Measurements from ENCODE around the gene CAMKK1. TPM values are rescaled to one million over a fixed set of nuclear protein-coding genes. Genes with fewer than 3 reads are reported as not detected.

The CAMKK1 gene
- total RNA-seq, 1 donor from 2014 or later, result 5.2 TPM

DNA sequence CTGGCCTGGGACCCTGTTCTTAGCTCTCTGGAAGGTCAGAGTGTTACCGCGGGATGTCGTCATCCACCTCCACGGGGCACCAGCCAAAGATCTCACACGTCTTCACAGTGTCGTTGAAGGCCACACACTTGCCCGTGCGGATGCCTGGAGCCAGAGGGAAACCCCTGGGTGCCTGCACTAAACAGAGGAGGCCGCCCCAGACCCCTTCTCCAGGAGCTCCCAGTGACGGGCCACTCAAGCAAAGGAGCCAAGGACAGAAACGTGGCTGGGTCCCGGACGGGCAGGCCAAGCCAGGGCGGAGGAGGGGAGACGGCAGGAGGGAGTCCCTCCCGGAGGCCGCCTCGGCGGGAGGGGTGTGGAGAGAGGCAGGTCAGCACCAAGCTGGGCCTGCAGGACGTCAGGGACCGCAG is 11.0 kb upstream of the CAMKK1 start:
- DNase-seq (ENCODE audit: low spot score), result no peak
- intact Hi-C loops (cut with DNase I), result no loop called here

DNA sequence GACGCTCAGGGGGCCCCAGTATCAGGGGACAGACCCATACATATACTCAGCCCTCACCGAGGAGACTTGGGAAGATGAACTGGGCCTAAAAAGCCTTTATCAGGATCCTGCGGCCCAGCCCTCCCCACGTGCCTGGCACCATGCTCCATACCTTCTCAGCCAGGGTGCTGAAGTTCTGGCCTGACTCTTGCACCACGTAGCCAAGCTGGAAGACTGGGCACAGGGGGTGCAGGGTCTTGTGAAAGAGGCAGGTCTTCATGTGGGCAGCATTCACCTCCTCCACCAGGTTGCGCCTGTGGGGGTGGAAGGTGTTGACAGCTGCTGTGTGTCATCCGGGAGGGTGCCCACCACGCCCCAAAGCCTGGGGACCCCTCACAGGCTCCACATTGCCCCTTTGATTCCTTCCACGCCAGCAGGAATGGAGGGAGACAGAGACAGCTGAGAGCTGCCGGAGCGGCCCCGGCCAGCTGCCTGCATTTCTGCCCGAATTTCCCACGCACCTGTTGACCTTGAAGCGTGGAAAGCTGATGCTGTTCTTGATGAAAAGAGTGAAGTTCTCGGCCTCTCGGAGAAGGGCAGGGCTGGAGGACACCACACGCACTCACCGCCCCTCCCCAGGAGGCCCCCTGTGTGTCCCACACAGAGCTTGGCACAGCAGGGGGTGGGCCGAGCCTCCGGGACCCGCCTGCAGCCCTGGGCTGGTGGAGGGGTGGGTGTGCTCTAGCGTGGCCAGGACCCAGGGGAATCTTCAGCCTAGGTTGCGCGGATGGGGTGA is 10.4 kb upstream of the CAMKK1 start:
- no peak for DNase-seq (ENCODE audit: low spot score)
- intact Hi-C loops (cut with DNase I), result no loop called here

DNA sequence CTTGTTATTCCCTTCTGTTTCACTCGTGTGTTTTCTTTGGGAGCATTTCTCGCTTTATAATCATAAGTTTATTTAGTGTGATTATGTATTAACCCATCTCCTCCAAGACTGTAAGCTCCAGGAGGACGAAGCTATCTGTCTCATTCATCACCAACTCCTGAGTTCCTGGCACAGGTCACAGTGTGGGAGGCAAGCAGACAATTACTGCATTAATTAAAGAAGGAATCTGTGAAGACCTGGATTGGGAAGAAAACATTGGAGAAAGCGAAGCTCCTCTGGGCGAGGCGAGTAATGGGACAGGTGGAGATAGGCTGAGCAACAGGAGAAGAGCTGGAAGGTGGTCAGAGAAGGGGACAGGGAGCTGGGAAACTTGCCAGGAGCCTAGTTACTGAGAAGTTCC is 7.8 kb upstream of the CAMKK1 start:
- DNase-seq (ENCODE audit: low spot score), result no peak
- intact Hi-C loops (cut with DNase I), result no loop called here

DNA sequence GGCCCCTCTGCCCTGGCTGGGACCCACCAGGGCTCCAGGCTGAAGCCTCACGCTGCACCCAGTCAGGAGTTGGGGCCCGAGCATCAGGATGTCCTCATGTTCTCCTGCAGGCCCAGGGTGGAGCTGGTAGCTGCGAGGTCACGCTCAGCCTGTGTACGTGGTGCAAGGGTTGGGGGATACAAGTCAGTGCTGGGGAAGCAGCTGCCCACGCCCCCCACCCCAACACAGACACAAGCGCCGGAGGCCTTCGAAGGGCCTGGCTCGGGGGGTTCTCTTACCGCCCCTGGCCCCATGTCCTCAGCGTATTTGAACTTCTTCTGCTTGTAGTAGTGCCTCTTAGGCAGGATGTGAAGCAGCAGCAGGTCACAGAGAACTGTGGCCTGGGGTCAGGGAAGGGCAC is 4.9 kb upstream of the CAMKK1 start:
- no peak for DNase-seq (ENCODE audit: low spot score)
- intact Hi-C loops (cut with DNase I), result no loop called here

DNA sequence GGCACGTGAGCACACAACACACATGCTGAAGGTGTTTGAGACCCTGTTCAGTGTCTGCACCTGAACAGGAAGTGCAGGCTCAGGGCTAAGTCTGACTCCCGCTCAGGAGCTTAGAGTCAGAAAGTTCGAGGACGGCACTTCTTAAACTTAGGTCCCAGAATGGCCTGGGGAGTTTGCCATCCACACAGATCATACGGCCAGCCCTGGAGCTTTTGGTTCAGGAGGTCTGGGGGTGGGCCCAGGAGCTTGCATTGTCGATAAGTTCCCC is 4.0 kb upstream of the CAMKK1 start:
- no peak for DNase-seq (ENCODE audit: low spot score)
- intact Hi-C loops (cut with DNase I), result no loop called here

DNA sequence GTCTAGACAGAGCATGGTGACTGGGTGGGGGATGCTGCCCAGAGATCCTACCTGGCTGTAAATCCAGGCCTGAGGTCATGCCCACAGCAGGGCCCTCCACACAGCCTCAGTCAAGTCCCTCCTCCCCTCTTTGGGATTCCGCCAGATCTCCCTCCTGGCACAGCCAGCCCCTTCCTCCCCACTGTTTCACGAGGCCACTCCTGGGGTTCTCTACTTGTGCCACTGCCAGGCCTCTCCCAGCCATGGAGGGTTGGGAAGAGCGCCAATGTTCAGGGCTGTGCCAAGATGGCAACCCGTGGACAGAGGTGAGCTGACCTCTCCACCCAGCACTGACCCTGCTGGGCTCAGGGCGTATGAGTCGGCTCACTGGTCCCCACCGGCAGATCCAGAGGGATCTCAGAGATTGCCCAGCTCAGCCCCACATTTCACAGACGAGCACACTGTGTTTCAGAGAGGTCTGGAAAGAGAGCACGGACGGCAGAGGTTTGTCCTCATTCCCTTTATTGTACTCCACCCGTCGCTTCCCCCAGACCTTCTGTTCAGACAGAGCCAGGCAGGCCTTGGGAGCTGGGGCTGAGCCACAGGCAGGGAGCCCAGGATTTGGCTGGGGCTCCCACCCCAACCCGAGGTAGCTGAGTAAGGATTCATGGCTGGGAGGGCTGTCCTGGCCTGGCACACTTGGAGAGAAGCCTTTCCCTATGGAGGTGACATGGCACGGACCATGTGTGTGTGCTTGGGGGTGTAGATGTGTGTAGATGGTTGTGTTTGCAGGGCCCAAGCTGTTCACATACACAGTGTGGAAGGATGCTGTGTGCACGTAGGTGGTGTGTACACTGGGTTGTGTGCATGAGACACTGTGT is 3.5 kb upstream of the CAMKK1 start:
- intact Hi-C loops (cut with DNase I), result no loop called here
- no peak for DNase-seq (ENCODE audit: low spot score)

DNA sequence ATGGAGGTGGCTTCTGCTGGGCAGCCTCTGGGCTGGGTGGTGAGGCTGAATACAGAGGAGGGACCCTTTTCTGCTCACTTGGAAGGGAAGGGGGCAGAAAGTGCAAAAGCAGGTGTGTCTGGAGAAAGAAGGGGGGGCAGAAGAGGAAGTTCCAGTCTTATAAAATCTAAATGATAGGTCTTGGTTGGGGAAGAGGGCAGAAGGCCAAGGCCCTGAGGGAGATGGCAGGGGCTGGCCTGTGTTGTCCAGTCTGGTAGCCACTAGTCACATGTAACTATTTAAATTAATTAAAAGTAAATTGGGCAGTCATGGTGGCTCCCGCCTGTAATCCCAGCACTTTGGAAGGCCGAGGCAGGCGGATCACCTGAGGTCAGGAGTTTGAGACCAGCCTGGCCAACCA is 2.5 kb upstream of the CAMKK1 start:
- DNase-seq (ENCODE audit: low spot score), result no peak
- intact Hi-C loops (cut with DNase I), result no loop called here

DNA sequence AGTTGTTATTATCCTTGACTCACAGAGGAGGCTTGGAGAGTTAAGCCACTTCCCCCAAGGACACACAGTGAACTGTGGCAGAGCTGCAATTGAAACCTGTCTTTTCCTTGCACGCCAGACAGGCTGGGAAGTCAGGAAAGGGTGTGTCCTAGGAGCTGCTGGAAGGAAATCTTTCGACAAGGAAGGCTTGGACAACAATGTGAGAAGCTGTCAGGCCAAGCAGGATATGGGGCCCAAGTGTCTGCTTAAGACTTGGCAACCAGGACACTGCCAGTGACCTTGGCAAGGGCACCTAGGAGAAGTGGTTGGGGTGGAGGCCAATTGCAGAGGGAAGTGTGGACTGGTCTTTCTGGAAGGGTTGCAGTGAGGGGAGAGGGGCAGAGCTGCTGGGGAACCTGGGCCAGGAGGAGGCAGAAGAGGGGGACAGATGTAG is 2.1 kb upstream of the CAMKK1 start:
- intact Hi-C loops (cut with DNase I), result no loop called here
- no peak for DNase-seq (ENCODE audit: low spot score)

DNA sequence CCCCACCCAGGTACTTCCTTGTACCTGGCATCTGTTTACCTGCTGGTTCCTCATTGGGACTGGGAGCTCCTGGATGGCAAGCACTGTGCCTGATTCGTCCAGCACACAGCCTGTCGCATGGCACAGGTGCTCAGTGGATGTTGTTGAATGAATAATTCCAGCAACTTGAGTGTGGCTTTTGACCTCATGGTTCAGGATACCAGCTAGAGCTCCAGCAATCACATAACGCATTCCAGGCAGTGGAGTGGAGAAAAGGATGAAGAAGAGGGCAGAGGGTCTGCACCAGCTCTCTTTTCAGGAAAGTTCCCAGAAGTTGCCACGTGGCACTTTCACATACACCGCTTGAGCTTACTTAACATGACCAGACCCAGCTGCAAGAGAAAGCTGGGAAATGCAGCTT is 1.3 kb upstream of the CAMKK1 start:
- DNase-seq (ENCODE audit: low spot score), result no peak
- intact Hi-C loops (cut with DNase I), result no loop called here

DNA sequence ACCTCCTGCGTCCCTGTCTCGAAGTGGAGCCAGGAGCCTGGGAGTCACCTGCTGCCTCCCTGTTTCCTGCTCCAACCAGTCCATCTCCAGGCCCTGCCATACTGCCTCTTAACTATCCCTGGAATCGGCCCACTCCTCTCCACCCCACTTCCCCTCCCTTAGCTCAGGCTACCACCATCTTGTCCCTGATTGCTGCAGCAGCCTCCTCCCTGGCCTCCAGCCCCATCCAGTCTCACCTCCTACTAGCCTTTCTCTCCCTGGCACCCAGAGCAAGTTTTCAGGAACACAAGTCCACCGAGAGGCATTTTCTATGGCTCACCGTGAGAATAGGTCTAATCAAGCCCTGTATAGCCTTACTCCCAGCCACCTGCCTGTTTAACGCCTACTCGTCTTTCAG is 865 bp upstream of the CAMKK1 start:
- intact Hi-C loops (cut with DNase I), result no loop called here
- no peak for DNase-seq (ENCODE audit: low spot score)

DNA sequence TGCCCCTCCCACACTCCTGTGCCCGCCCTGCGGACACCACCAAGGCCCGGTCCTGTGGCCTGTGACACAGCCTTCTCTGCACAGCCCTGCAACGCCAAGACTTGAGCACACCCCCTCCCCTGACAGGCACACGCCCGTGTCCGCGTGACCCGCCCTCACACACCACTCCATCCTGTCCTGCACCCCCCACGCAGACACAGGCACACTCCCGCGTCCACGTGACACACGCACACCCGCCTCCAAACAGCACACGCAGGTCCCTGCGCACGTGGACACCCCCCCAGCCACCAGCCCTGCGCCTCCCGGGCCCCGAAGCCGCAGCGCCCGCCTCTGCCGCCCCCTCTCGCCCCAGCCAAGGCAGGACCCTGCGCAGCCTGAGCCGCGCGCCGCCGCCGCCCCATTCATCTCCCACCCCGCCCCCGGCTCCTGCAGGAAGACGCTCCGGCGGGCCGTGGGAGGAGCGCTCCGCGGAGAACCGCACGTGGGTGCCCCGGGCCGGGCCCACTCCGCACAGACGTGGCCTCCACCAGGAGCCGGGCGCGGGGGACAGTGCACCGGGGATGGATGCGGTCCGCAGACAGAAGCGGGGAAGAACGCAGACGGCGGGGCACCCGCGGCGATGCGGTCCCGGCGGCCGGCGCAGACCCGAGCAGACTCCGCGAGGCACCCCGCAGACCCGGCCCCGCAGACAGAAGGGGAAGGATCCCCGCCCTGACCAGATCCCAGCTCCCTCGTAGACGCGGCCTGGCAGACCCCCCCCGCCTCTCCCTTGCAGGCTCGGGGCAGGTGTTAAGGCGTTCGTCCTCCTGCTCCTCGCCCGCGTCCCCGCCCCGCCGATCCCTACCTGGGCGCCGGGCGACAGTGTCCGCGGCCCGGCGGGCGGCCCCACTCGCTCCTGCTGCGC is 506 bp downstream of the CAMKK1 start:
- peak; percentile 89 for DNase-seq (ENCODE audit: low spot score)
- intact Hi-C loops (cut with DNase I), result no loop called here

DNA sequence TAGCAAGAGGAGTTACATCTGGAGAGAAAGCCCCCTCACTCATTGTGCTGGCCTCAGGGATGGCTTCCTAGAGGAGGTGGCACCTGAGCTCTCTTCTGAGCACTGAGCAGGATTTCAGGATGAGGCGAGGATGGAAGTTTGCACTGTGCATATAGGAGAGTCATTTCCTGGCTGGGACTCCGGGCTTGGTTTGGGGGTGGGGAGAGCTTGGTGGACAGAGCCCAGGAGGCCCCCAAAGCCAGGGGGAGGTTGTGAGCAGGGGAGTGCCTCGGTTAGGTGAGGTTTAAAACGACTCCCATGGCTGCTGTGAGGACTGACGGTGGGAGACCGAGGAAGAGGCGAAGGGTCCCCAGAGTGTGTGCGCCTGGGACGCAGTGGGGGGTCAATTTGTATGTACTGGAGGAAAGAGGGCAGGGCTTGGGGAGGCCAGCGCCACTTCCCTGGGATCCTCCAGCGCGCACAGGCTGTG is 1.2 kb downstream of the CAMKK1 start:
- intact Hi-C loops (cut with DNase I), result no loop called here
- no peak for DNase-seq (ENCODE audit: low spot score)

DNA sequence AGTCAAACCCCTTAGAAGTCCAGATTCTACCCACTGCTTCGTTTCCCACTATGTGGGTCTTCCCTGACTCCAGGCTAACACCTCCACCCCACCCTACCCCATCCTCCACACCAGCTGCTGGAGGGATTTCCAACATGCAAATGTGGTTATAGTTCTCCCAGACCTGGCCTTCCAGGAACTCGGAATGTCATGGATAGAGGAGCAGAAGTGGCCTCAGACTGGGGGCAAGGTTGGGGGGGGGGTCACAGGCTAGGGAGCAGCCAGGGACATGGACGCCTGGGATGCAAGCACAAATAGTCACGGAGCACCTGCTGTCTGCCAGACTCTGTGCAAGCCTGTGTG is 2.0 kb downstream of the CAMKK1 start:
- intact Hi-C loops (cut with DNase I), result no loop called here
- no peak for DNase-seq (ENCODE audit: low spot score)

DNA sequence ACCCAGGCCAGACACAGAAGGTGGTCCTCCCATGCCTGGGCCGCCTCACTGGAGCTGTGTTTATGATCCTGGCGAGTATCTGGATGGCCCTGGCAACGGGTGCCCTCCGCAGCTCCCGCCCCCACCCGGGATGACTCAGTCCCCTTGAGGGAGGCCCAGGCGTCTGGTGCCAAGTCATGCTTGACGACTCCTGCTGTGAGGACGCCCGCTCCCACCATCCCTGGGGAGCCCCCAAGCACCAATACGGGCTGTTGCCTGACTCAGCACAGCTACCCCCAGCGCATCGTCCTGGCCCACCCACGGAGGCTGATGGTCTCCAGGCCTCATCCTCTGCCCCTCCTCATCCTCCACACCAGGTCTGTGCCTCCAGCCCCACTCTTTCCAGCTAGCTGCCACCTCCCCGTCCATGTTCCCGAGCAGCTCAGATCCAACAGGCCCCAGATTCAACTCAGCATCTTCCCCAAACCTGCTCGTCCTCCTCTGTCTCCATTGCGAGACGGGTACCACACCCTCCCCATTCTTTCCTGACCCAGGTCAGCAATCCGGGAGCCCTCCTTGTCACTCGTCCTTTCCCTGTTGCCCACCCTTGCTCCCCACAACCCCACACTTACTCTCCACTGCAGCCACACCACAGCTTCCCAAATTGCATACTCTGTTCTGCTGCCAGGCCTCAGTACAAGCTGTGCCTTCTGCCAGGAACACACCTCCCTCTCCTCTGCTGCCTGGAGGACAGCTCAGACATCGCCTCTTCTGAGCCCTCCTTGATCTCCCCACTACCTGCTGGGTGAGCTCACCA is 2.6 kb downstream of the CAMKK1 start:
- no peak for DNase-seq (ENCODE audit: low spot score)
- intact Hi-C loops (cut with DNase I), result no loop called here

DNA sequence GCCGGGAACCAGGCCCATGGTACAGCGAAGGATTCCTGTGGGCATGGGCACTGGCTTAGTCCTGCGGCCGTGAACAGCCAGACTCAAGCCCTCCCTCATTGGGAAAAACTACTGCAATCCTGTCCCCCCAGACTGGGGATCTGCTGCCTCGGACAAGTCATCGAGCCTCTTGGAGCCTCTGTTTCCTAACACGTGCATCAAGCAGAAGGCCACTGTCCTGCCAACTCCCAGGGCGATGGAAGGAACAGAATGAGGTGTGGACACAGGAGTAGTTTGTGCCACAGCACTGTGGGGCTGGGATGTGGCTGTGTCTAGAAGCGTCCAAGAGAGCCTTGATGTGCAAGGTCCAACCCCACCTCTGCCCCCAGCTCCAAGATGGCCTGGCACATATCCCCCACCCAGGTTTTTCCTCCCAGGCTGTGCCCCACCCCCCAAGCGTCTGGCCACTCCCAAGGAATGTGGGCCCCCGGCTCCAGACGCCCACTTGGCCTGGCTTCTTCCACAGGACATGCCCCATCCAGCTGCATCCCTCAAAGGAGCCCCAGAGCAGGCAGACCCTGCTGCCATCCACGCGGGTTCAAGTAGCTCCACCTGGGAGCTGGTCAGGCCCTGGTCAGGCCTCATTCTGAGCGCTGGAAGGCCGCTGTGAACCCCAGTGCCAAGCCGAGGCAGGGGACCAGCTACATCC is 3.4 kb downstream of the CAMKK1 start:
- intact Hi-C loops (cut with DNase I), result no loop called here
- no peak for DNase-seq (ENCODE audit: low spot score)

DNA sequence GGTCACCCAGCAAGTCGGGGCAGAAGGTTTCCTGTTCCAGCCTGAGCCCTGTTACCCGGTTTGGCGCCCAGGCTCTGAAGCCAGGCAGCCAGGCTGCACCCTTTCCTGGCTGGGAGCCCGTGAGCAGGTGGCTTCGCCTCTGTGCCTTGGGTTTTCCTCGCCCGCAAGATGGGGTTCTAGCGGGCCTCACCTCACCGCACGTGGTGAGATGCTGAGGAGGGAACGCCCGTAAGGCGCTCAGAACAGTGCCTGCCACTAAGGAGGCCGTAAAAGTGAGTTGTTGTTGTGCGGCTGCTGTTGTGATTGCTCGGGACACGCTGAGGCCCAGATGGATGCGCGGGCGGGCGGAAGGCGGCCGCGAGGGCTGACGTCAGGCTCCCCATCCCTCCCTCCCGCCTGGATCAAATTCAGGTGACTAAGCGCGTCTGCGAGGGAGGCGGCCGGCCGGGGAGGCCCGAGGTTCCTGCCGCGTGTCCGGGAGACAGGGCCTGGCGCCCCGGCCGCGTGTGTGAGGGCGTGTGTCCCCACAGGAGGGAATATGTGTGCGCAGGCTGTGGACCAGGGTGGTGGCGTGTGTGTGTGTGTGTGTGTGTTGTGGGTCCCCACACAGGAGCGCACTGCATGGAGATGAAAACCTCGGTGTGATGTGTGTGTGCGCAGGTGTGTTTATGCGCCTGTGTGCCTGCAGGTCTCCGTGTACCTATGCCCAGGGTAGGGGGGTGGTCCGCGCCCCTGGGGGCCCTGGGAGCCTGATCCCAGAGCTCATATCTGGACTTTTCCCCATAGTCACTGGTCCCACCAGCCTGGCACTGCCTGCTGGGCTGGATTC is 4.3 kb downstream of the CAMKK1 start:
- intact Hi-C loops (cut with DNase I), result no loop called here
- DNase-seq (ENCODE audit: low spot score), result peak; percentile 81

DNA sequence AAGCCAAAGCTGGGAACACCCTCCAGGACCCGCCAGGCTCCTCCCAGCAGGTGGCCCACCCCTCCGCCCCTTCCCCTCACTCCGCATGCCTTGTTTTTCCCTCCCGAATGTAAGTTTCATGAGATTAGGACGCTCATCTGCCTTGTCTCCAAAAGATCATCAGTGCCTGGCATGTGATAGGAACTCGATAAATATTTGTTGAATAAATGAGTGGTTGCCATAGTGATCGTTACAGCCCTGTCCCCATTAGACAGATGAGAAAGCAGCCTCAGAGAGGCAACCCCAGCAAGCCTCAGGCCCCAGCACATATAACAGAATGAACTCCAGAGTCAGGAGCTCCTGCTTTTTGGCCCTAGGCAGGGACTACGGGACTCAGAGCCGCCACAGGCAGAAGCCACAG is 5.0 kb downstream of the CAMKK1 start:
- DNase-seq (ENCODE audit: low spot score), result no peak
- intact Hi-C loops (cut with DNase I), result no loop called here

DNA sequence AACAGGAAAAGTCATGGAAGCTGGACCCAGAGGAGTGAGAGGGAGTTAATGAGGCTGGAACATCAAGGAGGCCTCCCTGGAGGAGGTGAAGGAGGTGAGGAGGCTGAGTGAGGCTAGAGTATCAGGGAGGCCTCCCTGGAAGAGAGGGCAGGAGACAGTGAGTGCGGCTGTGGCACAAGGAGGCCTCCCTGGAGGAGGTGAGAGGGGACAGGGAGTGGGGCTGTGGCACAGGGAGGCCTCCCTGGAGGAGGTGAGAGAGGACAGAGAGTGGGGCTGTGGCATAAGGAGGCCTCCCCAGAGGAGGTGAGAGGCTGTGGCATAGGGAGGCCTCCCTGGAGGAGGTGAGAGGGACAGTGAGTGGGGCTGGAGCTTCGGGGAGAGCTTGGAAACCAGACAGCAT is 5.5 kb downstream of the CAMKK1 start:
- DNase-seq (ENCODE audit: low spot score), result no peak
- intact Hi-C loops (cut with DNase I), result no loop called here
